Ovary (tissue), 9 donors: Measurements from ENCODE around the gene BABAM2. TPM values are rescaled to one million over a fixed set of nuclear protein-coding genes. Genes with fewer than 3 reads are reported as not detected.
"Not testable (repeated sequence)": the region's sequence is repeated elsewhere in the genome, so short reads cannot be mapped to it uniquely, and the experiment has no call there.

Source experiments
- DNase-seq, 5 donors: peaks; one replicate each; pipeline ENCODE4 v3.0.0-alpha.2; 2019 to 2020
- H3K27ac ChIP-seq, 2 donors: fragments of 200-600 bp; one replicate each; pipeline versions ENCODE4 v1.5.1 to v1.8.0; 2019 to 2022
- H3K27me3 ChIP-seq: fragments of 200-600 bp; one replicate; pipeline ENCODE4 v1.8.0; 2022
- H3K36me3 ChIP-seq: fragments of 200-600 bp; sonication (generic); one replicate; pipeline ENCODE4 v1.5.1; 2019
- H3K4me1 ChIP-seq: one replicate; pipeline ENCODE4 v1.8.1; 2013; ENCODE audit warnings: mild to moderate bottlenecking, moderate library complexity; ENCODE audit not compliant: insufficient read depth
- H3K4me3 ChIP-seq: fragments of 200-600 bp; sonication (generic); one replicate; pipeline ENCODE4 v1.5.1; 2017
- H3K9me3 ChIP-seq, 2 donors: fragments of 200-600 bp in 1 of 2; sonication (generic) in 1 of 2; one replicate each; pipeline versions ENCODE4 v1.5.1 to v1.8.1; 2013 to 2019; ENCODE audit warnings: mild to moderate bottlenecking in 1 of 2, moderate library complexity in 1 of 2
- EP300 ChIP-seq: sonication (generic); formaldehyde crosslinking; IDR thresholded peaks from one replicate; pipeline ENCODE4 v1.6.1; 2017; ENCODE audit warnings: antibody characterized with exemption
- POLR2A ChIP-seq: fragments of 450-650 bp; IDR thresholded peaks from one replicate; pipeline ENCODE4 v1.6.1; 2017; ENCODE audit warnings: antibody characterized with exemption, mild to moderate bottlenecking, moderate library complexity
- WGBS, 3 donors: extraction: QIAGEN DNeasy Blood & Tissue Kit in 1 of 3; methylation state at CpG; one replicate each; pipeline versions ENCODE4 v1.1.5 to v1.1.7; 2013 to 2017; 5-methylcytosine and 5-hydroxymethylcytosine counted together
- intact Hi-C, 4 donors: fragments of 100-400 bp; cut with DNase I; formaldehyde crosslinking; loops; one replicate each; pipeline versions ENCODE4 v1.11.0 to v1.15.1; 2022 to 2023
- polyA plus RNA-seq, 2 donors: library from polyadenylated mRNA; stranded (reverse); fragments of 200-250 nt in 1 of 2; fragments of 350-450 nt in 1 of 2; fragmentation: Illumina TruSeq in 1 of 2; extraction: RNeasy Lipid Tissue Mini Kit (QIAGEN cat#74804) in 1 of 2; gene quantifications; one replicate each; pipeline ENCODE4 v1.2.3, GENCODE V29; 2013 to 2014
- total RNA-seq, 7 donors: library from RNA; depleted of rRNA in 2 of 7; stranded (reverse); fragments of >200 nt in 2 of 7; fragmentation: NEBNext Ultra II Directional in 3 of 7; extraction: Animal tissue kit (Norgen Biotek cat#: 25700) in 3 of 7; gene quantifications; one replicate each; pipeline versions ENCODE4 v1.1.0 to v1.2.4, GENCODE V29; 2016 to 2023
- TF ChIP-seq, protein P1 (sequence below), 3 donors: fragments of 450-650 bp in 2 of 3; fragments of 200-600 bp in 1 of 3; IDR thresholded peaks; one replicate each; pipeline versions ENCODE4 v1.5.1 to v1.8.0; 2016 to 2022; ENCODE audit warnings: antibody characterized with exemption in 3 of 3, mild to moderate bottlenecking in 1 of 3
- donor health status: DM: no; HTN: no; CAD: no; lungs with moderate emphysema.
- donor health status: DM: no; HTN: no; CAD: no.
- donor health status: Bipolar disorder and iron deficiency.
- donor health status: DM: yes; HTN: yes; CAD: no.
- donor health status: DM: no; HTN: no; CAD: no.
- donor health status: DM: yes; HTN: yes; CAD: no.

The BABAM2 gene
- total and polyA plus RNA-seq, 9 donors, result 22.0 to 96.7 (median 46.8) TPM

DNA sequence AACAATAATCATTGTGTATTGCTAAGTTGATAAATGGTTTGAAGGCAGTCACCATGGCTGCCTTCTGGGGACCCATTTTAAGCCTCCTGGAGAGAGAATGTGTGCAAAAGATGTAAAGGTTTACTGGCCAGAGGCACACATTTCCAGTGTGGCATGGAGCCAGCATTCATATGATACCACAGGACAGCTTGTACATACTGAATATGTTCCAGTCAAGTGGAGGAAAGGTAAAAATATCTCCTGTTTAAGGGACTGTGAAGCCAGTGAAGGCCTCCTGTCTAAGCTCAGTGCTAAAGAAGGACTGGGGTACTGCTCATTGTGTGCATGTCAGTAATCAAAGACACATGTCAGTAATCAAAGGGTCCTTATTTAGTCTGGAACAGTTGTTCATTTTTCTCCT, 119.2 kb downstream of the BABAM2 start:
- TF ChIP-seq POLR2A, result no peak
- no peak for TF ChIP-seq EP300
- TF ChIP-seq, protein P1, sequence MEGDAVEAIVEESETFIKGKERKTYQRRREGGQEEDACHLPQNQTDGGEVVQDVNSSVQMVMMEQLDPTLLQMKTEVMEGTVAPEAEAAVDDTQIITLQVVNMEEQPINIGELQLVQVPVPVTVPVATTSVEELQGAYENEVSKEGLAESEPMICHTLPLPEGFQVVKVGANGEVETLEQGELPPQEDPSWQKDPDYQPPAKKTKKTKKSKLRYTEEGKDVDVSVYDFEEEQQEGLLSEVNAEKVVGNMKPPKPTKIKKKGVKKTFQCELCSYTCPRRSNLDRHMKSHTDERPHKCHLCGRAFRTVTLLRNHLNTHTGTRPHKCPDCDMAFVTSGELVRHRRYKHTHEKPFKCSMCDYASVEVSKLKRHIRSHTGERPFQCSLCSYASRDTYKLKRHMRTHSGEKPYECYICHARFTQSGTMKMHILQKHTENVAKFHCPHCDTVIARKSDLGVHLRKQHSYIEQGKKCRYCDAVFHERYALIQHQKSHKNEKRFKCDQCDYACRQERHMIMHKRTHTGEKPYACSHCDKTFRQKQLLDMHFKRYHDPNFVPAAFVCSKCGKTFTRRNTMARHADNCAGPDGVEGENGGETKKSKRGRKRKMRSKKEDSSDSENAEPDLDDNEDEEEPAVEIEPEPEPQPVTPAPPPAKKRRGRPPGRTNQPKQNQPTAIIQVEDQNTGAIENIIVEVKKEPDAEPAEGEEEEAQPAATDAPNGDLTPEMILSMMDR (IDR thresholded peaks at IDR 0.05), result no peak
- no peak for DNase-seq
- intact Hi-C loops, result no loop called here
- Histone ChIP-seq H3K9me3 (no peaks in the 10 kb centered on the region), H3K4me1 (peaks cover 2% of the 10 kb centered on the region), H3K4me3 (no peak overlapping the region), H3K27me3 (no peaks in the 10 kb centered on the region), H3K27ac (no peak overlapping the region), H3K36me3 (no peaks in the 10 kb centered on the region)

DNA sequence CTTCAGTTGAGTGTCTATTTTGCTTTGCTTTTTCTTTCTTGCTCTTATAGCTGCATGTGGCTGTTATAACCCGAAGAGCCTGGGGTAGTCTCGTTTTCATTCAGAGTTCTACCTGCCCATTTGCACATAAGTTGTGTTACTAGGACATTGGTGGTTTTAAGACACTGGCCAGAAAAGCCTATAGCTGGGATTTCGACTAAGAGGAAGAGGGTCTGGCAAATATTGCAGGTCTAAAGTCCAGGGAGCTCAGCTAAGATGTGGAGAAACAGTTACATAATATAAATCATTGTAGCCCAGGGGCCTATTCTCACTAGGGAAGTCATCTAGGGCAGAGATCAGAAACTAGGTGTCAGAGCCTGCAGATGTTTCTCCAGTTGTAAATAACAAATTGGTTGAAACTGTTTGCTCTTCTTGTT, 120.8 kb downstream of the BABAM2 start:
- peaks cover 2% of the 10 kb centered on the region for H3K4me1 ChIP-seq
- TF ChIP-seq, protein P1 (IDR thresholded peaks at IDR 0.05), result no peak
- TF ChIP-seq POLR2A, result no peak
- no peak for TF ChIP-seq EP300
- H3K27me3 ChIP-seq, result no peaks in the 10 kb centered on the region
- H3K27ac ChIP-seq, result no peak overlapping the region
- WGBS, 3 donors, result 77 to 86% (median 83%) methylated on average over 3 of the region's 3 CpGs
- H3K36me3 ChIP-seq, result no peaks in the 10 kb centered on the region
- H3K4me3 ChIP-seq, result no peak overlapping the region
- H3K9me3 ChIP-seq, result no peaks in the 10 kb centered on the region
- intact Hi-C loops, result no loop called here
- no peak for DNase-seq

DNA sequence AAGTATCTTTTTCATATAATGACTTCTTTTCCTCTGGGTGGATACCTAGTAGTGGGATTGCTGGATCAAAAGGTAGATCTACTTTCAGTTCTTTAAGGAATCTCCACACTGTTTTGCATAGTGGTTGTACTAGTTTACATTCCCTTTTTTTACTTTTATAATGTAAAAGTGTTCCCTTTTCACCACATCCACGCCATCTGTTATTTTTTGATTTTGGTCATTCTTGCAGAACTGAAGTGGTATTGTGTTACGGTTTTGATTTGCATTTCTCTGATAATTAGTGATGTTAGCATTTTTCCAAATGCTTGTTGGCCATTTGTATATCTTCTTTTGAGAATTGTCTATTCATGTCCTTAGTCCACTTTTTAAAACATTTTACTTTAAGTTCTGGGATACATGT, 127.9 kb downstream of the BABAM2 start:
- H3K9me3 ChIP-seq, H3K4me1 ChIP-seq, H3K27ac ChIP-seq, intact Hi-C loops, DNase-seq, H3K36me3 ChIP-seq, H3K27me3 ChIP-seq, H3K4me3 ChIP-seq: not testable (repeated sequence)
- 87 to 99% (median 94%) methylated on average over 2 of the region's 2 CpGs for WGBS, 3 donors

DNA sequence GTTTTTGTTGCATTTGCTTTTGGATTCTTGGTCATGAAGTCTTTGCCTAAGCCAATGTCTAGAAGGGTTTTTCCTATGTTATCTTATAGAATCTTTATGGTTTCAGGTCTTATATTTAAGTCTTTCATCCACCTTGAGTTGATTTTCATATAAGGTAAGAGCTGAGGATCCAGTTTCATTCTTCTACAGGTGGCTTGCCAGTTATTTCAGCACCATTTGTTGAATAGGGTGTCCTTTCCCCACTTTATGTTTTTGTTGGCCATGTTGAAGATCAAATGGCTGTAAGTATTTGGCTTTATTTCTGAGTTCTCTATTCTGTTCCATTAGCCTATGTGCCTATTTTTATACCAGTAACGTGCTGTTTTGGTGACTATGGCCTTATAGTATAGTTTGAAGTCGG, 129.0 kb downstream of the BABAM2 start:
- DNase-seq, H3K36me3 ChIP-seq, H3K4me3 ChIP-seq, intact Hi-C loops, H3K27ac ChIP-seq, H3K4me1 ChIP-seq, H3K27me3 ChIP-seq, H3K9me3 ChIP-seq: not testable (repeated sequence)
- 86 to 99% (median 97%) methylated on average over 2 of the region's 2 CpGs for WGBS, 3 donors

DNA sequence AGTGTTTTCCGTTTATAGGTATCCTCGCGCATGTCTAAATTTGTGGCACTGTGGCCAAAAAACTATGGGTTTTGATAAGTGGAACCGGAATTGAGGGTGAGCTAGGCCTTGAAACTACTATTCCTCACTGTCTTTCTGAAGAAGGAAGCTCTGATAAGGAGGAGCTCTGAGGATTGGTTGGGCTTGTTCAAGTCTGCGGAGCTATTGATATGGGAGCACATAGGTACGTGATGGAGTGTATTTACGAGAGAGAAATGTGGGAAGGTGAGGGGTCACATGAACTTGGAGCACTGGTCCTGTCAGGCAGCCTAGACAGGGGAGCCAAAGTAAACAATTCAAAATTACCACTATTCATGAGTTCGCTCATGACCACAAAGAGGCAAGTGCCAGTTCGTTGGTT, 131.4 kb downstream of the BABAM2 start:
- H3K4me1 ChIP-seq, result no peaks in the 10 kb centered on the region
- WGBS, 3 donors, result 90 to 94% (median 92%) methylated on average over 9 of the region's 9 CpGs
- intact Hi-C loops, result no loop called here
- H3K27ac ChIP-seq, result no peak overlapping the region
- H3K4me3 ChIP-seq, result no peak overlapping the region
- H3K27me3 ChIP-seq, result no peaks in the 10 kb centered on the region
- H3K36me3 ChIP-seq, result no peaks in the 10 kb centered on the region
- H3K9me3 ChIP-seq, result no peaks in the 10 kb centered on the region
- DNase-seq, result no peak
- no peak for TF ChIP-seq POLR2A
- TF ChIP-seq, protein P1 (IDR thresholded peaks at IDR 0.05), result no peak

DNA sequence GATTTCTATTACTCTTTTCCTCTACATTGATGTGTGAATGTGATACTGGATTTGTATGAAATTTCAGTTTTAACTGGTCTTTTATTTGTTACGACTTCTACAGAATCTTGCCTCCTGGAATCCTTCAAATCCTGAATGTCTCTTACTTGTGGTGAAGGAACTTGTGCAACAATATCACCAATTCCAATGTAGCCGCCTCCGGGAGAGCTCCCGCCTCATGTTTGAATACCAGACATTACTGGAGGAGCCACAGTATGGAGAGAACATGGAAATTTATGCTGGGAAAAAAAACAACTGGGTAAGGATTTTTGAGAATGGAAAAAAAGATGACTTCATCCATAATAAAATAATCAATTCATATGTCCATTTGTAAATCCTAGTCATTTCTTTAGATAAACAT, 134.6 kb downstream of the BABAM2 start:
- Histone ChIP-seq H3K4me1 (no peaks in the 10 kb centered on the region), H3K9me3 (no peaks in the 10 kb centered on the region), H3K27ac (no peak overlapping the region), H3K36me3 (no peaks in the 10 kb centered on the region), H3K4me3 (no peak overlapping the region), H3K27me3 (no peaks in the 10 kb centered on the region)
- TF ChIP-seq, protein P1 (IDR thresholded peaks at IDR 0.05), result no peak
- TF ChIP-seq POLR2A, result no peak
- no peak for TF ChIP-seq EP300
- intact Hi-C loops, result no loop called here
- no peak for DNase-seq
- WGBS, 3 donors, result 88 to 96% (median 96%) methylated on average over 4 of the region's 4 CpGs

DNA sequence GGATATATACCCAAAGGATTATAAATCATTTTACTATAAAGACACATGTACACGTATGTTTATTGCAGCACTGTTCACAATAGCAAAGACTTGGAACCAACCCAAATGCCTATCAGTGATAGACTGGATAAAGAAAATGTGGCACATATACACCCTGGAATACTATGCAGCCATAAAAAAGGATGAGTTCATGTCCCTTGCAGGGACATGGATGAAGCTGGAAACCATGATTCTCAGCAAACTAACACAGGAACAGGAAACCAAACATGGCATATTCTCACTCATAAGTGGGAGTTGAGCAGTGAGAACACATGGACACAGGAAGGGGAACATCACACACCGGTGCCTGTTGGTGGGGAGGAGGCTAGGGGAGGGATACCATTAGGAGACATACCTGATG, 135.7 kb downstream of the BABAM2 start:
- H3K27ac ChIP-seq, H3K4me1 ChIP-seq, intact Hi-C loops, H3K27me3 ChIP-seq, H3K36me3 ChIP-seq, H3K9me3 ChIP-seq, H3K4me3 ChIP-seq, DNase-seq: not testable (repeated sequence)
- 95 to 99% (median 98%) methylated on average over 2 of the region's 2 CpGs for WGBS, 3 donors
